Measurements from ENCODE around the gene TRIP13. TPM values are rescaled to one million over a fixed set of nuclear protein-coding genes. Genes with fewer than 3 reads are reported as not detected.

The TRIP13 gene
- total RNA-seq, 1 donor from 2014 or later, result 0.32 TPM

DNA sequence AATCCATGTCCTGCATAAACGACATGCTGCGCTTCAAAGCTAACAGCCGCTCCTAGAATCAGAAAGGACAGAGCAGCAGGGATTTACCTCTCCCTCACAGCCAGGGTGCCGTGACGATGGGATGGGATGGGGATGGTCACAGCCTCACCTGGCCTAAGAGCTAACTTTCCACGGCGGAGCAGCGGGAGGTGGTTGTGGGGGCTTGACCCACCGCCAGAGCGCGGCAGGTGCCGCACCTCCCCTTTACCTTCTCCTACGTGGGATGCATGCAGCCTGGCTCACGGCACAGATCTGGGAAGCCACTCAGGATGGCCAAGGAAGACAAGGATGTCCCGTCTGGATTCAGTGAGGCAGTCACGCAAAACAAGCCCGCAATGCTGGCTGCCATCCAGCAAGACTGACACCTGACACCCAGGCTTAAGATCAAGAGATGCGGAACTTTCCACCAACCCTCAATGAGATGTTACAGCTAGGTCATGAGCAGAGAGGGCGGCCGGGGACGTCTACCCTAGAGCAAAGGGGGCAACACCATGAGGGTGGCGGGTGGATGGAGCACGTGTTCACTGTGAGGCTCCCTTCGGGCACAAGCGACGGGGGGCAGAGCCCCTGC, 5.9 kb upstream of the TRIP13 start:
- intact Hi-C loops (cut with micrococcal nuclease), result no loop called here
- DNase-seq, result peak; percentile 33
- no peak for ATAC-seq

- ATAC-seq (no peak), DNase-seq (no peak)
- intact Hi-C loops (cut with micrococcal nuclease), result no loop called here
Measured at GRCh38 chr5:887947-888637, 4.6 kb upstream of the TRIP13 start.

DNA sequence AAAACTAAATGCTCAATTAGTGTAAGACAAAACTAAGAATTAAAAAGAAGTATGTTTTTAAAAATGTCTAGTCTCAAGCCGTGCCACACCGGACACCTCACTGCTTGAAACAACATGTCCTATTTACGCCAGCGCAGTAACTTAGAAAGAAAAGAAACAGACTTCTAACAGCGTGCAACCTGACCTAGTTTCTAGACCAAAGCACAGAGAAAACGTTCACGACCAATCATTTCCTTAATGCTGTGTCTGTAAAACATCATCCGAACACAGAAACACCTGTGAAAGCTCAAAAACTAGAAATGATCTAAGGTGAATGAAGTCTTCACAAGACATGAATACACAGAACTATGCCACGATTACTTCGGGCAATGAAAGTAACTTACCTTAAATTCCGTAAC, 4.0 kb upstream of the TRIP13 start:
- DNase-seq (no peak), ATAC-seq (no peak)
- intact Hi-C loops (cut with micrococcal nuclease), result no loop called here

GRCh38 chr5:889075-889710, 3.5 kb upstream of the TRIP13 start:
- no peak for DNase-seq
- intact Hi-C loops (cut with micrococcal nuclease), result no loop called here
- ATAC-seq, result no peak

DNA sequence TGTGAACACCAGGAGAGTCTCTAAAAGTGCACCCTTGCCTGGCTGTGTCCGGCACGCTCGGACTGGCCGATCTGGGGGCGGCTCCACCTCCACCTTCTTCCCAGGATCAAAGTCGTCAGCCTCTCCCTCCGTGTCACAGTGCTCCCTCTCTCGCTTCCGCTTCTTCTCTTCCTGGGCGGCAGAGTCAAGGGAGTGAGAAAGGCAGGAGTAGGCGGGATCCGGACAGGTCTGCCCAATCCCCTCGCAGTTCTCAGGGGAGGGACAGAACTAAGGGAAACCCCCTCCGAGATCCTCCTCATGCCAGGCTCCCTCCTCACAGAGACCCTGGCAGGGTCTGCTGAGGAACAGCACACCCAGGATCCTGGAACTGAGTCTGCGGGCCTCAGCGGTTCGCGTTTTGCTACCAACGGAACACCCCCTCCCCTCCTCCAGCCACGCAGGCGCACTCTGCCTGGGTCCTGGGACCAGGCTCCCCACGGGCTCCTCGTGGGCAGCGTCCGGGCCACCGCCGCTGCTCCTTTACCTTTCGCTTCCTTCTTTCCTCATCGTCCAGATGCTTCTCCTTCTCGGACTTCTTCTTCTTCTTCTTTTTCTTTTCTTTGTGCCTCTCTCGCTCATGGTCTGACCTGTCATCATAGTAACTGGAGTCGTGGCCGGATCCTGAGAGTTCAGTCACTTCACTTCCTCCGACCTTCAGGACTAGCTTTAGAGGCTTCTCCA, 1.4 kb upstream of the TRIP13 start:
- DNase-seq, result no peak
- no peak for ATAC-seq
- intact Hi-C loops (cut with micrococcal nuclease), result no loop called here

DNA sequence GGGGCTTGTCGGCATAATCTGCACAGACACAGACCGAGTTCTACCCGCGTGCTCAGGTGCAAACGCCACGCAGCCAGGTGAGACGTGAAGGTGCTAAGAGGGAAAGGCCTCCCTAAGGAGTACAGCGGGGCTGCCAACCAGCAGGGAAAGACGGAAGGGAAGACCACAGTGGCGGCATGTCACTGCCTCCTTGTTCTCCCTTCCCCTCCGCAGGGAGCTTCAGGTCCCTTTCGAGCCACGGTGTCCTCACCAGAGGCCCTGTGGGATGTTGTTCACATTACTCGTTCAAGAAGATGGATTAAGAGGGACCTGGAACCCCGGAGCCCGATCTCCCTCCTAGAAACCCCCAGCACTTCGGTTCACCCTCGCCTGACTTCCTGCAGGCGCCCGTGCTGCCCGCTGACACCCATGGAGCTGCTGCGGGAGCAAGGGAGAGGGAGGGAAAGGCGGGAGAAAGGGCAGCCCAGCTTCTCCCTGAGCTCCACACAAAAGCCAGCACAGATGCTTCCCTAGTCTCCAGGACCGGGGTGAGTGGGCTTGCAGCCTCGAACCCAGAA, 769 bp upstream of the TRIP13 start:
- ATAC-seq, result peak; percentile 32
- intact Hi-C loops (cut with micrococcal nuclease), result no loop called here
- DNase-seq, result no peak

GRCh38 chr5:893137-893506, 438 bp downstream of the TRIP13 start:
- intact Hi-C loops (cut with micrococcal nuclease), result no loop called here
- no peak for ATAC-seq
- no peak for DNase-seq

DNA sequence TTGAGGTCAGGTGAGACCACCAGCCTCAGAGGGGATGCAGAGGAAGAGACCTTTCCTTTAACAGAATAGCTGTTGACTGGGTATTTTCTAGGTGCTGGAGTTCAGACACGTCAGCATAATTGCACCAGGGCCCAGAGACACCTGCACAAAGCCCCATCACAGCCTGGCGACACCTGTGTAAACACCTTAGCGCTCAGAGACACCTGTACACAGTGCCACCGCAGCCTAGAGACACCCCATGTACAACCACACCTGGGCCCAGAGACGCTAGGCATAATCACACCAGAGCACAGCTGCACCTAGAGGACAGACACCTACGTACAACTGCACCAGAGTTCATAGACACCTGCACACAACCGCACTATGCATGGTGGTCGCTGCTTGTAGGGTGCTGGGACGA, 1.0 kb downstream of the TRIP13 start:
- intact Hi-C loops (cut with micrococcal nuclease), result no loop called here
- DNase-seq, result no peak
- ATAC-seq, result no peak

DNA sequence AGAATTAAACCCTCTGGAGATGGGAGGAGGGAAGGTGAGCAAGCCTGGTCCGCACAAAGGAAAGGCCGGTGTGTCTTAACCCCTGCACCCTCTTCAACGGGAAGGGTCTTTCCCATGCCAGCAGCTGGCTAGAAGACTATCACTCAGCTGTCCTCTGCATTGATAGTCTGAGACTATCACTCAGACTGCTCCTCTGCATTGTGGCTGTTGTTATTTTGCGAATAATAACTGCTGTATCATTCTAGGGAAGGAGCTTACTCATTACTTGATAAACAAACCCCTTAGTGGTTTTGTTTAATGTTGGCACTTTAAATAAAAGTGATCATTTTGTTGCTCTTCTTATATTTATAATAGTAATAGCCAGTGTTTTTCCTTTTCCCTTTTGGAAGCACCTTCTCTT, 8.1 kb downstream of the TRIP13 start:
- intact Hi-C loops (cut with micrococcal nuclease), result no loop called here
- no peak for DNase-seq
- ATAC-seq, result no peak

GRCh38 chr5:902129-902916, 9.6 kb downstream of the TRIP13 start:
- no peak for DNase-seq
- ATAC-seq, result no peak
- intact Hi-C loops (cut with micrococcal nuclease), result no loop called here

- intact Hi-C loops (cut with micrococcal nuclease), result no loop called here
- DNase-seq, result no peak
- no peak for ATAC-seq
Measured at GRCh38 chr5:903756-904096, 11.0 kb downstream of the TRIP13 start.

- DNase-seq (no peak), ATAC-seq (no peak)
- intact Hi-C loops (cut with micrococcal nuclease), result no loop called here
Measured at GRCh38 chr5:905139-905642, 12.5 kb downstream of the TRIP13 start.

- DNase-seq (no peak), ATAC-seq (no peak)
- intact Hi-C loops (cut with micrococcal nuclease), result no loop called here
Measured at GRCh38 chr5:907366-907910, 14.8 kb downstream of the TRIP13 start.

DNA sequence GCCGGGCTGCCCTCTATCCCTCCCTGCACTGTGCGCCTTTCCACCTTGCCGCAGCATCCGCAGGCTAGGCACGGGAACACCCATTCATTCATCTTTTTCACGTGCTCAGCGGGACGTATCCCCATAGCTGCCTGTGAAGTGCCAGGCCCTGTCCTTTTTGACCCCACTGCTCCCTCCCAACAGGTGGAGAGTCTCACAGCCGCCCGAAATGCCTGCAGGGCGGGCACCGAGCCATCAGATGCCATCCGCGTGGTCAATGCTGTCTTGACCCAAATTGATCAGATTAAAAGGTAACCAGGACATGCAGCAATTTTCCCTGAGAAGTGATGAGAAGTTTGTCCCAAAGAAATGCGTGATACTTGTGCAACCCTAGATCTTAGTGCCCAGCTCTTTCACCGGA, 15.5 kb downstream of the TRIP13 start:
- ATAC-seq (no peak), DNase-seq (no peak)
- intact Hi-C loops (cut with micrococcal nuclease), result no loop called here

GRCh38 chr5:909086-909485, 16.4 kb downstream of the TRIP13 start:
- DNase-seq, result no peak
- intact Hi-C loops (cut with micrococcal nuclease), result no loop called here
- ATAC-seq, result no peak

DNA sequence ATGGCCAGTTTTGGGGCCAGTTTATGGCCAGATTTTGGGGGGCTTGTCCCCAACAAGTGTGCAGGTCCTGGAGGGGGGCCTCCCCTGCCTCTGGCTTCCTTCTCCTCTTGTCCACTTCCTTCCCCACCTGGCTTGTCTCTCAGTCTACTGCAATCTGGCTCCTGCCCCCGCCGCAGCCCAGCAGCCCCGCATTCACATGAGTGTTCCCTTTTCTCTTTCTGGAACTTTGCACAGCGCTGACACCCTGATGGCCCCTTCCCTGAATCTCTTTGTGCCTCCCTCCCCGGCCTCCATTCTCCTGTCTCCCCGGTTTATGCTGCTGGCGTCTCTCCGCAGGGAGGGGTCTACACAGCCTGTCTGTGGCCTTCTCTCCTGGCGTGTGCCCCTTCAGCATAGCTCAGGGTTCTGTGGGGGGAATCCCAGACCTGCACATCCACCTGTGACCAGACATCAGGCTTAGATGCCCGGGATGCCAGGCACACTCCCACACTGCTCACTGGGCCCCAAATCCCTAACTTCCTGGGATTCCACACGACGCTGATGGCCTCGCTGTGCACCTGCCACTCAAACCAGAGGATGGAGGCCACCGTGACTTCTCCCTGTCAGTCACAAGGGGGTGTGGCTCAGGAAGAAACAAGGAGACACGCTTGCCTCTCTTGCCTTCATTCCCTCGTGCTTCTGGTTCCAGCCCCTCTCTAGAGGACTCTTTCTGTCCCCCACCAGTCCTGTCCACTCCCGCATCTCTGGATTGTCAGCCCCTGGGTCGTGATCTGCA, 17.5 kb downstream of the TRIP13 start:
- ATAC-seq (no peak), DNase-seq (no peak)
- intact Hi-C loops (cut with micrococcal nuclease), result no loop called here

DNA sequence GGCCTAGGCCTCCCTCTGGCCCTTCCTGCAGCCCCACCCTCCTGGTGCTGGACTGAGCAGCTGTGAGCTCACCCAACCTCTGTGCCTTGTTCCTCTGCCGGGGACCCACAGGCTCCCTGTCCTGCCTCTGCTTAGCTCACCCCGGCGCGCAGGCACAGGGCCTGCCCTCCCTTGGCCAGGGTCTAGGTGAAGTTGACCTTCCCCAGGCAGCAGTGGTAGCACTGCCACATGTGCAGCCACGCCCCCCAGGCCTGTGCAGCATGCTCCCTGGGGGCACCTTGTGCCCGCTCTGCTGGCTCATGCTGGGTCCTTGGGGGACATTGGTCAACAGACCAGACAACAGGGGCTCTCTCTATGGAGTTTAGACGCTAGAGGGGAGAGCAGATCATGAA, 18.1 kb downstream of the TRIP13 start:
- intact Hi-C loops (cut with micrococcal nuclease), result no loop called here
- DNase-seq (no peak), ATAC-seq (no peak)

- DNase-seq, result no peak
- no peak for ATAC-seq
- intact Hi-C loops (cut with micrococcal nuclease), result no loop called here
Measured at GRCh38 chr5:911601-912000, 18.9 kb downstream of the TRIP13 start.

Data from left ventricle myocardium superior (tissue), 1 donor.